Naive thymus-derived CD8-positive, alpha-beta T cell (primary cell): ENCODE data around the gene LIME1. TPM values are rescaled to one million over a fixed set of nuclear protein-coding genes. Genes with fewer than 3 reads are reported as not detected.
"Not testable (repeated sequence)": the region's sequence is repeated elsewhere in the genome, so short reads cannot be mapped to it uniquely, and the experiment has no call there.

Source experiments
- ATAC-seq, 2 donors: fragments of 150-1000 bp; cut with Tn5 transposase in 1 of 2; sonication (Bioruptor Pico), chemical (Tn5 transposase) in 1 of 2; 1 replicate in 1 of 2; 2 replicates in 1 of 2; pipeline ENCODE4 v1.10.0; 2021; ENCODE audit warnings: mild to moderate bottlenecking in 2 of 2, moderate library complexity in 2 of 2
- POLR2A ChIA-PET: fragments of 350-600 bp; sonication (Branson Sonifier 250); formaldehyde crosslinking; loops from one replicate; lab custom pipeline; 2021; ENCODE audit warnings: antibody characterized with exemption; lab: Charles Lee
- DNase-seq, 10 donors: peaks; one replicate each; pipeline versions ENCODE4 v3.0.0 to v3.0.0-alpha.2; 2020 to 2022
- H3K27ac Mint-ChIP-seq, 10 donors: one replicate each; pipeline ENCODE4 v1.8.0; 2020 to 2022; ENCODE audit warnings: mild to moderate bottlenecking in 10 of 10, mixed read lengths in 10 of 10, moderate library complexity in 4 of 10, inconsistent platforms in 1 of 10
- H3K27me3 Mint-ChIP-seq, 5 donors: one replicate each; pipeline ENCODE4 v1.8.0; 2021 to 2022; ENCODE audit warnings: mixed read lengths in 5 of 5
- H3K36me3 Mint-ChIP-seq, 3 donors: one replicate each; pipeline ENCODE4 v1.8.0; 2020 to 2022; ENCODE audit warnings: mixed read lengths in 3 of 3, mild to moderate bottlenecking in 2 of 3, inconsistent platforms in 1 of 3
- H3K4me1 Mint-ChIP-seq, 4 donors: one replicate each; pipeline ENCODE4 v1.8.0; 2021 to 2022; ENCODE audit warnings: mixed read lengths in 4 of 4
- H3K4me3 Mint-ChIP-seq, 10 donors: one replicate each; pipeline ENCODE4 v1.8.0; 2020 to 2022; ENCODE audit warnings: mild to moderate bottlenecking in 10 of 10, mixed read lengths in 10 of 10, moderate library complexity in 6 of 10, inconsistent platforms in 1 of 10
- H3K9me3 Mint-ChIP-seq, 9 donors: one replicate each; pipeline ENCODE4 v1.8.0; 2020 to 2022; ENCODE audit warnings: mixed read lengths in 9 of 9, mild to moderate bottlenecking in 3 of 9, inconsistent platforms in 1 of 9, moderate library complexity in 1 of 9
- polyA plus RNA-seq, 3 donors: library from polyadenylated mRNA; unstranded; fragments of 300-500 nt; fragmentation: Illumina TruSeq; gene quantifications; one replicate each; pipeline ENCODE4 v1.2.3, GENCODE V29; 2021
- total RNA-seq, 8 experiments: library from RNA in 2 of 8; stranded (reverse) in 2 of 8; gene quantifications; one replicate each; pipeline ENCODE4 v1.2.3 and lab custom pipeline; 2021 to 2026

Gene LIME1
- total and polyA plus RNA-seq, 5 experiments from 2014 or later: 95.0 to 292 (median 255) TPM

- ATAC-seq: no peak
- Mint-ChIP-seq H3K36me3 (no peaks in the 10 kb centered on the region), H3K4me1 (peaks cover 0 to 13% (median 2%) of the 10 kb centered on the region in 4 donors), H3K9me3 (no peaks in the 10 kb centered on the region), H3K4me3 (no peak overlapping the region), H3K27ac (peak overlapping the region in 3 of 10 donors; percentile 9 to 56 (median 33)), H3K27me3 (no peaks in the 10 kb centered on the region)
- POLR2A ChIA-PET: interaction anchor here (1.0 to 1.7 kb wide), 3 partner anchors 21 to 34 kb away, joined by 3 to 4 read pairs (median 4); no protein-coding TSS in a partner anchor
- no peak for DNase-seq
Observed at GRCh38 chr20:63772781-63773518, 36.5 kb downstream of the LIME1 start.

DNA sequence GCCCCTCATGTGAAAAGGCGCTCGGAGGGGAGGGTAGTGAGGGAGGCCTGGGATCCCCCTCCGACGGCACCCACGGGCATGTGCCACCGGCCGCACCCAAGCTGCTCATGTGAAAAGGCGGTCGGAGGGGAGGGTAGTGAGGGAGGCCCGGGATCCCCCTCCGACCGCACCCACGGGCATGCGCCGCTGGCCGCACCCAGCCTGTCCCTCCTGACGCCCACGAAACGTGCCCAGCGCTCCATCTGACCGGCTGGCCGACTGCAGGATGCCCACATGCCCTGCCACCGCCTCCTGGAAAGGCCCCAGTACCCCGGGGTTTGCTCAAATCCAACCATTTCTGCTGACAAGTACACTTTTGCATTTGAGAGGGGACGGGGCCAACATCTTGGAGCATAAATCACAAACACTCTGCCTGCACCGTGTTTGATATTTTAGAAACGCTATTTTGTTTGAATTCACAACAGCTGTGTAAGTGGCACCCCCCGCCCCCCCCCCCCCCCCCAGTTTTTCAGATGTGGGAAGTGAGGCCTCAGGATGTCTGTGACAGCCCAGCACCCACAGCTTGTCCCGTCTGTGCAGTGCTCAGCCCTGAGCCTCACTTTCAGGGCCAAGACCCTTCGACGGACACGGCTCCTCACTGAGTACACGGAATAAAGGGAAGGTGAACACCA lies 37.2 kb downstream of the LIME1 start:
- POLR2A ChIA-PET: interaction anchor here (0.7 to 1.7 kb wide), 6 partner anchors 11 to 67 kb away, joined by 3 to 5 read pairs (median 4); partner anchors contain the start of genes ARFRP1 and ZGPAT
- DNase-seq (no peak), ATAC-seq (no peak)
- H3K36me3 Mint-ChIP-seq: no peaks in the 10 kb centered on the region
- H3K9me3 Mint-ChIP-seq: no peaks in the 10 kb centered on the region
- peaks cover 0 to 13% (median 2%) of the 10 kb centered on the region in 4 donors for H3K4me1 Mint-ChIP-seq
- peak overlapping the region in 2 of 10 donors; percentile 34 to 46 for H3K27ac Mint-ChIP-seq
- no peaks in the 10 kb centered on the region for H3K27me3 Mint-ChIP-seq
- H3K4me3 Mint-ChIP-seq: no peak overlapping the region

DNA sequence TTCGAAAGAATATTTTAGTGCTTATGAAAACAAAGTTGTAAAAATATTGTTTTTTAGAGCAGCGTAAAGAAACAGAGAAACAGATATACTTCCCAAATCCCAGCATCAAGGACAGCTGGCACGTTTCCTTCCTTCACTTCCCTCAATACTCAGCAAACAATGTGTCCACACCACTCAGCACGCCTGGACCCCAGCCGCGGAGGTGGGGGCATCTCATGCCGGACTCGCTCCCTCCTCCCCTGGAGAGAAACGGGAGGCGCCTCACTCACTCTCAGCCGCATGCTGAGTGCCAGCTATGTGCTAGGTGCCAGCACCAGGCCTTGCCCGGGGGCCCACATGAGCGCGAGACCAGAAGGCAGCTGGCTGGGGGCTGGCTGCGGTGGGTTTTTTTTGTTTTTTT lies 37.8 kb downstream of the LIME1 start:
- ATAC-seq (no peak), DNase-seq (no peak)
- Mint-ChIP-seq H3K4me1 (peaks cover 0 to 13% (median 2%) of the 10 kb centered on the region in 4 donors), H3K27me3 (no peaks in the 10 kb centered on the region), H3K4me3 (peak overlapping the region in 3 of 10 donors; percentile 9 to 65 (median 38)), H3K36me3 (no peaks in the 10 kb centered on the region), H3K27ac (peak overlapping the region in 3 of 10 donors; percentile 34 to 69 (median 46)), H3K9me3 (no peaks in the 10 kb centered on the region)
- POLR2A ChIA-PET: interaction anchor here (0.7 to 1.7 kb wide), 6 partner anchors 12 to 67 kb away, joined by 4 to 5 read pairs (median 4); partner anchors contain the start of genes ARFRP1 and ZGPAT

DNA sequence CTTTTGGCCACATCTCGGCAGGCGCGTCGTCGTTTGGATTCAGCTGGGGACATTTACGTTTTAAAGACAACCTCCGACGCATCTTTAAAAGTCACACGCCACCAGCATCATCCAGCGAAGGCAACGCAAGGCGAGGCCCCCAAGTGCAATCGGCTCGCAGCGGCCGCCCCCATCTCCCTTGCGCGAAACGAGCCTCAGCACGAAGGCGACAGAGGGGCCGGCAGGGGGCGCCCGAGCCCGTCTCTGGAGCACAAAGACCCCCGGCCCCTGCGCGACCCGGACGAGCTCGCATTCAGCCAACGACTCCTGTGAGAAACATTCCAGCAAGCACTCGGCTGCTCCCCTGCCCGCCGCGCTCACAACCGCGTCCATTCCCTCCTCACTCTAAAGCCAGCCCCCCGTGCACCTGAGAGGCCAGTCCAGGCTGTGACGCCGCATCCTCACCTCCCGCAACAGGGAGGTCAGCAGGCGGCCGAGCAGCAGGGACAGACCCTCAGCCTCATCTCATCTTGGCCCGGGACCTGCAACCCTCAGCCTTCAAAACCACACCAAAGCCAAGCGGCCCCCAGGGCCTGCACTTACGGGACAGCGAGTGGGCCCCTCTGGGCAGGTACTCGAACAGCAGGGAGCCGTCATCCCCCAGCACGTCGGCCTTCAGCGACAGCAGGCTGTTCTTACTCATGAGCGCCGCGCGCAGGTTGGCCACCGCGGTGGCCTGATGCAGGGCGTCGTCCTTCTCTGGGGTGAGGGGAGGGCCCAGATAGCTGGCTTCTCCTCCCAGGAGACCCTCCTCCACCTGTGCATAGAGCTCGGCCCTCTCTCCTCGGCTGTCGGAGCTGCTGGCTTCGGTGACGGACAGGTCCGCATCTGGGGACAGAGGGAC lies 38.9 kb downstream of the LIME1 start:
- H3K4me3 Mint-ChIP-seq: peak overlapping the region in 6 of 10 donors; percentile 10 to 63 (median 44)
- no peaks in the 10 kb centered on the region for H3K9me3 Mint-ChIP-seq
- no peaks in the 10 kb centered on the region for H3K36me3 Mint-ChIP-seq
- POLR2A ChIA-PET: interaction anchor here (0.7 to 1.7 kb wide), 6 partner anchors 23 to 86 kb away, joined by 3 to 5 read pairs (median 4); partner anchors contain the start of genes ARFRP1 and ZGPAT
- peaks cover 0 to 16% (median 2%) of the 10 kb centered on the region in 4 donors for H3K4me1 Mint-ChIP-seq
- H3K27ac Mint-ChIP-seq: peak overlapping the region in 4 of 10 donors; percentile 5 to 80 (median 58)
- DNase-seq (peak in 7 of 10 donors; percentile 42 to 73 (median 47)), ATAC-seq (peak; percentile 62 to 81)
- H3K27me3 Mint-ChIP-seq: no peaks in the 10 kb centered on the region

DNA sequence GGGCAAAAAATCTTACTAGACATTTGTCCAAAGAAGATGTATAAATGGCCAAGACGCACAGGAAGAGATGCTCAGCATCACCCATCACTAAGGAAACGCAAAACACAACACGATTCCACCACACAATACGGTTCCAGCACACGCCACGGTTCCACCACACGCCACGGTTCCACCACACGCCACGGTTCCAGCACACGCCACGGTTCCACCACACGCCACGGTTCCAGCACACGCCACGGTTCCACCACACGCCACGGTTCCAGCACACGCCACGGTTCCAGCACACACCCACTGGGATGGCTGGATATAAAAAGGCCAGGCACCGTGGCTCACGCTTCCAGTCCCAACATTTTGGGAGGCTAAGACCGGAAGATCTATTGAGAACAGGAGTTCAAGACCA lies 40.4 kb downstream of the LIME1 start:
- not testable (repeated sequence) for H3K4me3 Mint-ChIP-seq, DNase-seq, ATAC-seq, H3K27me3 Mint-ChIP-seq, H3K27ac Mint-ChIP-seq, H3K36me3 Mint-ChIP-seq, H3K9me3 Mint-ChIP-seq
- H3K4me1 Mint-ChIP-seq: peaks cover 2 to 26% (median 8%) of the 10 kb centered on the region in 4 donors
- POLR2A ChIA-PET: interaction anchor here (0.6 kb wide), 1 partner anchor 194 kb away, joined by 3 read pairs; no protein-coding TSS in a partner anchor

GRCh38 chr20:63777614-63778013 lies 41.1 kb downstream of the LIME1 start:
- ATAC-seq: no peak
- H3K27ac Mint-ChIP-seq: peak overlapping the region in 1 of 10 donors; percentile 52
- no peaks in the 10 kb centered on the region for H3K9me3 Mint-ChIP-seq
- H3K4me3 Mint-ChIP-seq: no peak overlapping the region
- peaks cover 7 to 33% (median 15%) of the 10 kb centered on the region in 4 donors for H3K4me1 Mint-ChIP-seq
- no peaks in the 10 kb centered on the region for H3K27me3 Mint-ChIP-seq
- no peak for DNase-seq
- POLR2A ChIA-PET: interaction anchor here (0.6 to 1.4 kb wide), 2 partner anchors 27 to 194 kb away, joined by 3 to 7 read pairs; no protein-coding TSS in a partner anchor
- no peaks in the 10 kb centered on the region for H3K36me3 Mint-ChIP-seq

DNA sequence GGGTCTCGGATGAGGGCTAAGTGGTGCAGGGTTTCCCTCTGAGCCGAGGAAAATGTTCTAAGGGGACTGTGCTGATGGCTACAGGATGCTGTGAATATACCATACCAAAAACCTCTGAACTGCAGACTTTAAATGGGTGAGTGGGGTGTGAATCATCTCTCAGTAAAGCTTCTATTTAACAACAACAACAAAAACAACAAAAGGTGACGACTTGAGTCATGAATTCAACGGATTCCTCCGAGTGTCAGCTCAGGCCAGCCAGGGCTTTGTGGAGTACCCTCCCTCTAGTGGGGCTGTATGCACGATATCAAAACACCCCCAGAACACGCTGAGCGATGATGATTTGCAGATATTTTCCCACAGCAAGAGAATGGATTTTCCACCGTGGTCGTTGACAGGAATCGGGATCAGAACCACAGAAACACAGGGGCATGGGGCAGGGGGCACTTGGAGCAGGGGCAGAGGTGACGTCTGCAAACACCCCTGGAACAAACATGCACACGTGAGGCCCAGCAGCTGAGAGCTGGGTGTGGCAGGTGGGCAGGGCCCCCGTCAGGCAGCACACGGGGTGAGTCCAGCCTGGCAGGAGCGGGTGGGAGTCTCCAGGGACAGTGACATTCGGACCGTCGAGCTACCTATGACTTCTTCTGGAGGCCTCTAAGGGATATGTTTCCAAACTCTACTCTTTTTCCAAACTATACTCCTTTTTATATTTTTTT lies 41.7 kb downstream of the LIME1 start:
- DNase-seq: no peak
- H3K4me3 Mint-ChIP-seq: no peak overlapping the region
- no peaks in the 10 kb centered on the region for H3K9me3 Mint-ChIP-seq
- POLR2A ChIA-PET: interaction anchor here (1.1 to 1.4 kb wide), 2 partner anchors 27 to 42 kb away, joined by 3 to 7 read pairs; partner anchors contain the start of gene LIME1
- peaks cover 8 to 35% (median 17%) of the 10 kb centered on the region in 4 donors for H3K4me1 Mint-ChIP-seq
- H3K27ac Mint-ChIP-seq: no peak overlapping the region
- H3K27me3 Mint-ChIP-seq: no peaks in the 10 kb centered on the region
- H3K36me3 Mint-ChIP-seq: no peaks in the 10 kb centered on the region
- no peak for ATAC-seq

GRCh38 chr20:63778857-63779256 lies 42.4 kb downstream of the LIME1 start:
- H3K36me3 Mint-ChIP-seq: no peaks in the 10 kb centered on the region
- no peak for ATAC-seq
- H3K27ac Mint-ChIP-seq: no peak overlapping the region
- H3K27me3 Mint-ChIP-seq: no peaks in the 10 kb centered on the region
- H3K4me3 Mint-ChIP-seq: no peak overlapping the region
- peaks cover 8 to 35% (median 18%) of the 10 kb centered on the region in 4 donors for H3K4me1 Mint-ChIP-seq
- POLR2A ChIA-PET: interaction anchor here (1.1 to 1.4 kb wide), 2 partner anchors 28 to 42 kb away, joined by 3 to 7 read pairs; partner anchors contain the start of gene LIME1
- no peak for DNase-seq
- H3K9me3 Mint-ChIP-seq: no peaks in the 10 kb centered on the region

GRCh38 chr20:63781181-63781580 lies 44.7 kb downstream of the LIME1 start:
- no peaks in the 10 kb centered on the region for H3K9me3 Mint-ChIP-seq
- H3K4me3 Mint-ChIP-seq: peak overlapping the region in 5 of 10 donors; percentile 9 to 60 (median 40)
- ATAC-seq (no peak), DNase-seq (no peak)
- peak overlapping the region in 4 of 10 donors; percentile 19 to 69 (median 39) for H3K27ac Mint-ChIP-seq
- no peaks in the 10 kb centered on the region for H3K36me3 Mint-ChIP-seq
- H3K4me1 Mint-ChIP-seq: peaks cover 8 to 24% (median 17%) of the 10 kb centered on the region in 4 donors
- POLR2A ChIA-PET: interaction anchor here (0.6 to 2.8 kb wide), 5 partner anchors 9 to 227 kb away, joined by 3 to 14 read pairs (median 12); partner anchors contain the start of genes ARFRP1, LIME1, SLC2A4RG and ZGPAT
- H3K27me3 Mint-ChIP-seq: no peaks in the 10 kb centered on the region

GRCh38 chr20:63782051-63782471 lies 45.6 kb downstream of the LIME1 start:
- peaks cover 8 to 28% (median 17%) of the 10 kb centered on the region in 4 donors for H3K4me1 Mint-ChIP-seq
- no peaks in the 10 kb centered on the region for H3K27me3 Mint-ChIP-seq
- H3K36me3 Mint-ChIP-seq: no peaks in the 10 kb centered on the region
- POLR2A ChIA-PET: interaction anchor here (0.6 to 2.8 kb wide), 6 partner anchors 10 to 79 kb away, joined by 3 to 14 read pairs (median 8); partner anchors contain the start of genes ABHD16B, ARFRP1, LIME1 and SLC2A4RG
- DNase-seq (peak; percentile 21 to 88 (median 70)), ATAC-seq (peak; percentile 94 to 97)
- peak overlapping the region; percentile 22 to 80 (median 65) for H3K4me3 Mint-ChIP-seq
- no peaks in the 10 kb centered on the region for H3K9me3 Mint-ChIP-seq
- H3K27ac Mint-ChIP-seq: peak overlapping the region; percentile 44 to 93 (median 84)
